ENCODE measurements around the gene TRNP1. TPM values are rescaled to one million over a fixed set of nuclear protein-coding genes. Genes with fewer than 3 reads are reported as not detected.

TRNP1 gene
- total RNA-seq, 1 donor from 2014 or later, result 16.4 TPM

DNA sequence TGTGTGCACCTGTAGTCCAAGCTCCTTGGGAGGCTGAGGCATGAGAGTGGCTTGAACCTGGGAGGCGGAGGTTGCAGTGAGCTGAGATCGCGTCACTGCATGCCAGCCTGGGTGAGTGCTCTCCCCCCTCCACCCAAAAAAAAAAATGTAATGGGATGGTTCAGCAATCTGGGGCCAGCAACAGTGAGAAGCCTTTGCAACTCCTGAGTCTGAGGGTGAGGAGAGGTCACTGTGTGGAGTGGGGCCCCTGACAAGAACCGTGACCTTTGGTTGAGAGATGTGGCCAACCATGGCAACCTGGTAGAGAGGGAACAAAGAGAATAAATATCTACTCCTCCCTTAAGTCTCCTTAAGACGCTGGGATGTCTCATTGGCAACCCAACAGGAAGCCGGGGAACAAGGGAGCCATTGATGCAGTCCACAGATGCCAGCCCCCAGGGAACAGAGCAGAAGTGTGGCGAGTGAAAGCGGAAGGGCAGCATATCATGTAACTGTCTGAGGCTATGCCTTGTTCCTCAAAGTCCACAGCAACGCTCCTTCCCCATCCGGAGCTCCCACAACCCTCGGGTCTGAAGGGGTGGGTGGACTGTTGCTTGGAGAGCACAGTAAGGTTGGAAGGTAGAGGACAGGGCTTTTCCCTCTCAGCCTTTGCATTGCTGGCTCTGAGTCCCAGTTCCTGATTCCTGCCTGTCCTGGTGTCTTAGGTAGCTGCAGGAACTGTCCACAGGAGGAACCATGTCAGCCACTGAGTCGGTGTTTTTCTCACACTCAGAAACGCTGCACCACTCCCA, 8.3 kb downstream of the TRNP1 start:
- peak; percentile 31 for DNase-seq

DNA sequence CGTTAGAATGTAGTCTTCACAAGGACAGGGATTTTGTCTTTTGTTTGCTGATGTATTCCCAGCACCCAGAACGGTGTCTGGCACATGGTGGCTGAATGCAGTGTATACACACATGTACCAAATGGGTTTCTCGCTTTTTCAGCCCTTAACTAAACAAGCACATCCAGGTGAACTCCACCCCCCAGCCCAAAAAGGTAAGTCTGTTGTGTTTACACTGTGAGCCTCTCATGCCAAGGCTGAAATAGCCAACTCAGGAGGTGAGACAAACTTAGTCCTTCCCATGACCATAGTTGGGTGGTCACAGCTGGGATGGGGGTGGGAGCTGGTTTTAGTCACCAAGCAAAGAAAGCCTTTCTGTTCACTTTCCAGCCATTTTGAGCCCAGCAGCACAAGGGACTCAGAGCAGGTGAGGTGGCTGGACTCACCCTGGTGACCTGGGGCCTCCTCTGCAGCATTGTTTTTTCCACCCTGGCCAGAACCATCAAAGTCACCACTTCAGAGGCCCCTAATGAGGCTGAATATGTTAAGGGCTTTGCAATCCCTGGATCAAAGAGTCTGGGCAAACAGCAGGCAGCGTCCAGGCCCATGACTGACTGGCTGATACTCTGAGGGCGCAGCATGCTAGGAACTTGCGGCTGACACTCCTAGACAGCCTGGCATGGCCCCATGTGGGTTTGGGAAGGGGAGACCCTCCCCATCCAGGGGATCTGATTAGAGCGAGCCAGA, 10.4 kb downstream of the TRNP1 start:
- DNase-seq, result no peak

DNA sequence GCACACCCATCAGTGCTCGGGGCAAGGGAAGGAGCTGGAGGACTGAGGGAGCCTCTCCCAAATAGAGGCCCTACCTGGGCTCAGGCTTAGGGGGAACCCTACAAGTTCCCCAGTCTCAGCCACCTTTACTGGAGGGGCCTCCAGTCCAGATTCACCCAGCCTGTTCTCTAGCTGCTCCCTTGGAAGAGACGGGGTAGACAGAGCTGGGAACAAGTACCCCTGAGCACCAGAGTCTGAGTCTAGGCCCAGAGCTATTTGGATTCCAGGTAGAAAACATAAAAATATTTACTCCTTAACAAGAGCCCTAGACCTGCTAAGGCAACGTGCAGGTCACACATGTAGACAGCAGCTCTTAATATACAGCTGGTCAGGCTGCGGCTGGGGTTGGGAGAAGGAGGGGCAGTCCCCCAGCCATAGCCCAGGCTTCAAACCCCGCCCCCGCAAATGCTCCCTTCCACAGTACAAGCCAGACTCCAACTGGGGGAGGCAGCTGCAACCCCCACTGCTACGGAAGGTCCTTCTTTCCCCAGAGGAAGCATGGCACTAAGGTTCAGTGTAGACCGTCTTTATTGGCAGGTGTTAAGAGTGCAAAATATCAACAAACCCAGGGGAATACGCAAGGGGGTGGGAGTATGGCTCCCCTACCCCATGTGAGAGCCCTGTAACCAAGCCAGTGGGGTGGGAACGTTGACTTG, 11.1 kb downstream of the TRNP1 start:
- no peak for DNase-seq

DNA sequence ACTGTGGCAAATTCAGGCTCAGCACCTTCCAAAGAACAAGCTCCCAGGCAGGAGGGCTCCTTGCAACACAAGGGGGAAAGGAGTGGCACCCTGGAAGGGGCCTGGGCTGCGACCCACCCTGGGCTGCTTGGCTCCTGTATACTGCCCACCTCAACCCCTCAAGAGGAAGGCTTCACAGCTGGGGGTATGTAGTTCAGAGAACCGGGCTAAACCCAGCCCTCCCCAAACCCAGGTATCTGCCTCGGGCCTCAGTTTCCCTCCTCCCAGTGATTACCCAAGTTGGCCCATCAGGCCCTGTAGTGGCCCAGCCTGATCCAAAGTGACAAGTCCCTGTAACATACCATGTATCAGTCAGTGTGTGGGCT, 11.7 kb downstream of the TRNP1 start:
- DNase-seq, result no peak

DNA sequence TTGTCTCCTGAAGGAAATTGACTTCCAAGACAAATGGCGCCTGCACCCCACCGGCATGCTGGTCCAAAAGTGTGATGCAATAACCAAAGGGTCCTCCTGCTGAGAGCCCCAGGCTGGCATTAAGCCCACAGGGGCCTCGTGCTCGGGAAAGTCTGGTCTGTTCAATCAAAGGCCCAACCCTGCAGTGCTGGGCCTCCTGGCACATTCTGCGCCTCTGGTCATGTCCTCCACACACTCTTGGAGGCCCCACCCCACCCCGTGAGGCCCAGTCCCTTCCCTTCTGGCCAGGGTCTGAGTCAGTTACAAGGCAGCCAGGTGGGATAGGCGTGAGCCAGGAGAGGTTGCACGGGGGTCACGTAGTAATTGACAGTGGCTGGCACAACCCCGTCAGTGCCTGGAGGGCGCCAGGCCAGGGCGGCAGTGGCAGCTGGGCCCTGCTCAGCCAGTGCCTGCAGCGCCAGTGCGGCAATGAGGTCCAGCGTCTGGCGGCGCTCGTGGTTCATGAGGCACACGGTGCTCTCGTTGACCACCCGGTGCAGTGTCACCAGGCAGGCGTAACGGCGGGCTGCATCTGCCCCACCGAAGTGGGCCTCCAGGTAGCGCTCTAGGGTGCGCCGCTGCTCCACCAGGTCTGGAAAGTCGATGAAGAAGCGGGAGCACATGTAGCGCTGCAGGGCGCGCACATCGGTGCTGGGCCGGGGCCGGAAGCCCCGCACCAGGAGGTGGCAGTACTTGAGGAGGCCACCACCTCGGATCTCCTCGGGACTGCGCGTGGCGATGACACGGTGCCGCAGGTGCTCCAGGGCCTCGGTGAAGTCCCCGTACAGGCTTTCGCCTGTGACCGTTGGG, 12.4 kb downstream of the TRNP1 start:
- no peak for DNase-seq

DNA sequence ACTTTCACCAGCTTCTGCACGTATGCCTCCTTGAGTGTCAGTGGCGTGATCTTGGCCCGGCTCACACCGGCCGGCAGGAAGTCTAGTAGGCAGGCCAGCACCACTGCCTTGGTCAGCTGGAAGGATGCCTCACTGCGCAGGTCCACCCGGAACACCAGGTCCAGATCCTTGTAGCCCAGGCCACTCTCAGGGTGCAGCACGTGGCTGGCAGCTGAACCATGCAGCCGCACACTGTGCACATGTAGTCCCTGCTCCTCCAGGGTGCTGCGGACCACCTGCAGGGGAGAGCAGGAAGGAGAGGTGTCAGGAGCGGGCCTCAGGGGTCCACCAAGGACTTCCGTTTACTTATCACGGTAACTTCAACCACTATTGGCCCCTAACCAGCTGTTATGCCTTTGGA, 13.2 kb downstream of the TRNP1 start:
- no peak for DNase-seq

DNA sequence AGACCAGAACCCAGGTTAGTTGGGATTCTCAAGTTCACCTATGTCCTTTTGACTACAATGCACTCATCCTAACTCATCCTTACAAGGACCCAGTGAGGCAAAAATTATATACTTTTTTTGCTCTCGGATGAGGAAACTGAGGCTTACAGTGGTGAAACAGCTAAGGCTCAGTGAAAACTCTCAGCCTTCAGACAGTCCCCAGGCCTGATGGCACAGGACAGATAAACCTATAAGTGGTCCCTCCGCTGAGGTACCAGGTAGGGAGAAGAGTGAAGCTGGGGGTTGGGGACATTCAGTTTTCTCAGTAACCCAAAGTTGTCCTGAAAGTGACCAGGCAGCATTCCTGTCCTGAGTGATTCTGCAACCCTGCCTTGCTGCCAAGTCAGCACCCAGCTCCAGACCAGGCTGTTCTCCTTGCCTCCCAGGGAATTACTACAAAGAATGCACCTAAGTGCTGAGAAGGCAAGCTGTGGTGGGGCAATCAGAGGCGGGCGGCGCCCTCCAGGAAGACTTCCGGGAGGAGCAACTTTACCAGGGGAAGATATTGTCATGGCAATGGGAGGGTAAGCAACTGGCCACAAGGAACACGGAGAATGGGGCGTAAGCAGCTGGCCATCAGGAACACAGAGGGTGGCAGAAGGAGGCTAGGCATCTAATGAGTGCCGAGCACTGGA, 14.6 kb downstream of the TRNP1 start:
- DNase-seq, result no peak

DNA sequence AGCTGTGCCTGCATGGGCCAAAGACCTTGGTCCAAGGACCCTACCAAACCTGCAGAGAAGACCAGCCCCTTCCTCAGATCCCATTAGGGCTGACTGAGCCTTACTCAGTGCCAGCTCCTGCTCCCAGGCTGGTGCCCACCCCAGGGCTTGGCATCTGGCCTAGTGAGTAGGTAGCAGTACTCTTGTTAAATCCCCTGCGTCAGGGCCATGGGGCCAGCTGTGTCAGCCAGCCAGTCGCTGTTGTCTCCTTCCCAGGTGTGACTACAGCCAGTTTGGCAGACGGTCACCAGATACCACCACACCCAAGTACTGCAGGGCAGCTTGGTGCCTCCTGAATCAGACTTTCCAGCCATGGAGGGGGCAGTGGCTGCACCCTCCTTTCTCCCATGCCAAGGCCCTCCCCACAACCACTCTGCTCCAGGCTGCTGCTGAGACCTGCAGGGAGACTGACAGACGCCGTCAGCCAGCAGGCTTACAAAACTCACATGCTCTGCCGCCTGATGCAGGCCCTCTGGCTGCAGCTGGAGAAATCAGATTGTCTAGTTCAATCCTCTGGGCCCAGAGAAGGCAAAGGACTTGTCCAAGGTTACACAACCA, 16.2 kb downstream of the TRNP1 start:
- DNase-seq, result no peak

DNA sequence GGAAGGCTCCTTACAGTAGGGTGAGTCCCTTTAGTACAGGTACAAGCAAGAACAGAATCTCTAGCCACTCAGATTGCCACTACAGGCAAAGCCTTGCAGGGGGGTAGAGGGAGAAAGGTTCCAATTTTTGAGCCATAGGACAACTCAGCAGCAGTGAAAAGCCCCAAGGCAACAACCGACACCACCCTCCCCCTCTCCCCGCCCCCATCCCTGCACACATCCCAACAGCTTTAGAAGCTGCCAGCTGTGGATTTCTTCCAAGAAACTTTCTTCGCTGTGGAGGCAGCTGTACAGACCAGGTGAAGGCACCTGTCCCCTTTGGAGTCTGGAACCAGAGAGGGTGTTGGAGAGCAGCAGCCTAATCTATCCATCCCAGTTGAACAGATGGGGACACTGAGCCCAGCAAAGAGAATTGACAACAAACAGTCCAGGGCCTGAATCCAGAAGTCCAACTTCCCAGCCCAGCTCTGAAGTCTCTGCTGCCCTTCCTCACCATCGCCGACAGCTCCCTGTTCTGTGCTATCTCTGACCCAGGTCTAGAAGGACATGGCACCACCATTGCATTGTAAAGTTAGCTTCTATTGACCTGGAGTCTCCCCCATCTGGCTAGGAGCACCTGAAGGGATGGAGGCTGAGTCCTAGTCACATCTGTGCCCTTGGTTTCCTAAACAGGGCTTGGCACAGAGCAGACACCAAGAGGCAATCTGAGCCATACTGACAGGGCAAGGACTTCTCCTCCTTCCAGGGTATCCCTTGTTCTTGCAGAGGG, 16.9 kb downstream of the TRNP1 start:
- DNase-seq, result no peak

DNA sequence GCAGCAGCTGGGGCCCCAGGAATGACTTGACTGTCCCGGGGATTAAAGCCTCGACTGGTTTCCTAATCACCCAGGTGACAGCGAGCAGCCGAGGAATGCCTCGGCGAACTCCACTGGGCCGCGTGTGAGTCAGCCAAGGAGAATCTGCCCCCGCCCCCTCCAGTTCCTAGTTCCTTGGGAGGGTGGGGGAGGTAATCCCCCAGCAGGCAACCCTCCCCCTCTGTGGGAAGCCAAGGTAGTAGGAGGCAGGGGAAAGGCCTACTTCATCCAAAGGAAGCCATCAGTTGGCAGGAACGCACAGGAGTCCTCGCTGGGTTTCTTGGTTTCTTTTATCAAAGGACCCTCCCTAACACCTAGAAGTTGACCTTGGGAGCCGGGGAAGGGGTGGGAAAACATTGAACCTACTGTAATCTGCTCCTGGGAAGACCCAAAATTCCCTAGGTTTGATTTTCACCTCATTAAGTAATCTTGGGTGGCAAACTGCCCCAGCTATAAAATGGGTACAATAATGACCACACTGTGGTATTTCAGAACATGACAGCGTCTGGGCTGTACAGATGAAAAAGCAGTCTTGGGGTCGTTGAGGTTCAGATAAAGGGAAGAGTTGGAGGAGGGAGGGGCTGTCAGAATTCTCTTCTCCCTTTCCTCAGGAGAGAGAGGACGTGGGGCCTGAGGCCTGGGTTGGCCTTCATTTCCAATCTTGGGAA, 17.7 kb downstream of the TRNP1 start:
- DNase-seq, result no peak

DNA sequence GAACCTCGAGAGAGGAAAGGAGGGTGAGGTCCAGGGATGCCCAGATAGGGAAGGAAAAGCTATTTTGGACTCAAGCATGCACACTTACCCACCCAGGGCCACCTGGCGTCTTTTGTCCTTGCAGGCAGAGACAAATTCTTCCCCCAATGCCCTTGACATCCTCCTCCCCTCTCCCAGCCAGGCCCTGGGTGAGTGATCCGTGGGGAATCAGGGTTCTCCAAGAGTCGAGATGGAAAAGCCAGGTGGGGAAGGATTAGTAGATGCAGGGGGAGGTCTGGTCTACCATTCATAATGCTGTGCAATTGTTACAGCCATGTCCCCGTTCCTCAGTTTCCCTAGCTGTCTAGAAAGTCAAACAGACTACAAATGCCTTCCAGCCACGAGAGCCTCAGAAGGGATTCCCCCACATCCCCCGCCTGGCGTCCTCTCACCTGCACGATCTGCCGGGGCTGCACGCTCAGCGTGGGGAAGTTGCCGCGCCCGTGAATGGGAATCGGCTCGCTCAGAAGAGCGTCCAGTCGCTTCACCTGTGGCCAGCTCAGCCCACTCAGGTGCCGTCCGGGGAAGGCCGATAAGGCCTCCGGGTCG, 18.6 kb downstream of the TRNP1 start:
- DNase-seq, result no peak

DNA sequence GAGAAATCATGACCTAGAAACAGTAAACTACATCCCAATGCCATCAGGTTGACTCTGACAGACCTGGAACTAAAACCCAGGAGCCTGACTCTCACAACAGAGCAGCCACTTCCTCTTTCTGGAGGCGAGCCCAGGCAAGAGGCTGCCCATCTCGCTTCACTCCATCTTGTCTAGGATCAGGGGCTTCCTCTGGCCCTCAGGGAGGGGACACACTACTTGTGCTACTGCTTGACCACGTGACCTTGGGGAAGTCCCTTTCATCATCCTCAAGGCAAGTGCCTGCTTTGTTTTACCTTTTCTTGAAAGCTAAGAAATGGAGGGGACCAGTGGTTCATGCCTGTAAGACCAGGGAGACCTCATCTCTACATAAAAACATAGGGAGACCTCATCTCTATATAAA, 21.8 kb downstream of the TRNP1 start:
- no peak for DNase-seq

DNA sequence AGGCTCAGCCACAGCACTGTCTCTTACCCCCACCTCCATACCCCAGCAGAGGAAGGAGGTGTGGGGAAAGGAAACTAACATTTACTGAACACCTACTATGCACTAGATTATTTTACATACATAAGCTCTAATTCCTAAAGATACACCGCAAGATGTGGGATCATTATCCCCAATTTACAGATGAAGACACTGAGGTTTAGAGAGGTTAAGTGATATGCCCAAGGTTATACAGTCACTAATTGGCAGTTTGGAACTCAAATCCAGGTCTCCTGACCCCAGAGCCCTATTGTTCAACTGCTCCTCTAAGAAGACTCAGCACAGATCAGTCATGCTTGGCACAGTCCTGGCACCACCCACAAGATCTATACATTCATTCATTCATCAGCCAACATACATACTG, 22.9 kb downstream of the TRNP1 start:
- no peak for DNase-seq

DNA sequence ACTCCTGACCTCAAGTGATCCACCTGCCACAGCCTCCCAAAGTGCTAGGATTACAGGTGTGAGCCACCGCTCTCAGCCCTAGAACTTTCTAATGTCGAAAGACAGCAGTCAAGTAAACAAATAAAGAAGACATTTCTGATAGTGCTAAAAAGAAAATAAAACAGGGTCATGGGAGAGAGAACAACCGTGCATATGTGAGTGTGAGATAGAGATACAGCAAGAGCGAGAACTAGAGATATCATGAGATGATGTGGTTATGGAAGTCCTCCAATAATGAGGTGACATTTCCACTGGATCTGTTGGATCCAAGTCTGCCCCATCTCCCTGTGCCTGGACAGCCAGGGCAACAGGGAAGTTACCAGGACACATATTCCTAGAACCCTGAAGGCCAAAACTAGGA, 23.7 kb downstream of the TRNP1 start:
- DNase-seq, result no peak

DNA sequence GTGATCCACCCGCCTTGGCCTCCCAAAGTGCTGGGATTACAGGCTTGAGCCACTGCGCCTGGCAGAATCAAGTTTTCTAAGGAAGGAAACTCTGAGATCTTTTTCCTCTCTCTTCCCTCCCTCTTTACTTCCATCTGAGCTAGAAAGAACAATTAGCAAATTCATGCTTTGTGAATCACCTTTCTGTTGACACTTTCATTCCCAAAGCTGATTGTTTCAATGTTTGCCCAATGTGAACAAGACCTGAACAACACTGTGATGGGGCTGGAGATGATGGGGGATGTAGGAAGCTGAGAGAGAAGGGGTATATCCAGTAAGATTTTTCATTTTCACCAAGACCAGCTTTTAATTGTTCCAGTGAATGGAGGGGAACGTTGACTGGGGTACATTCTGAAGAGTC, 24.8 kb downstream of the TRNP1 start:
- no peak for DNase-seq

DNA sequence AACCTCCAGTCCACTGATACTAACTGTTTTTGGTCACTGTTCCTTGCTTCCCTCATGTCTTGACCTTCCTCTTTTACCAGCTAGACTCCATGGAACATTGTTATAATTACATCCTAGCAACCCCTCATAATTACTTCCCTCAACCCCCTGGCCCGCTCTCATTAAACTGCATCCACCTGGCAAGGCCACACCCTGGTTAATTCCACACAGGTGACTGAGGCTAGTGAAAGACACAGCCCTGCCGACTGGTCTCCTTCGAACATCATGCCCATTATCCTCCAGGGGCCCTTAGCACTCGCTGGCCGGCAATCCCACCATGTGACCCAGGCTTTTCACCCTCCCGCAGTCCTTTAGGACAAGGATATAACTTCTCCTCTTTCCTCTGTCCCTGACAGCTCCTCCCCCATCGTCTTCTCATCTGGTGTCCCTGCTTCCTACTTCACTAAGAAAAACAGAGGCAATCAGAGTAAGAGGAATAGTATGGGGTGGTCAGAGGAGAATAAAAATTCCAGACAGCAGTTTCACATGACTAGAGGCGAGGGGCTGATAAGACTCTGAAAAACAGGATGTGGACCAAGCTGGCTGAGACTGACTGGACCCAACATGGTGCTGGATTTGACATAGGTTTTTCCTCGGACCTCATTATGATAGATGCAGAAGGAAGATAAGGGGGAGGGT, 28.0 kb downstream of the TRNP1 start:
- DNase-seq, result no peak

DNA sequence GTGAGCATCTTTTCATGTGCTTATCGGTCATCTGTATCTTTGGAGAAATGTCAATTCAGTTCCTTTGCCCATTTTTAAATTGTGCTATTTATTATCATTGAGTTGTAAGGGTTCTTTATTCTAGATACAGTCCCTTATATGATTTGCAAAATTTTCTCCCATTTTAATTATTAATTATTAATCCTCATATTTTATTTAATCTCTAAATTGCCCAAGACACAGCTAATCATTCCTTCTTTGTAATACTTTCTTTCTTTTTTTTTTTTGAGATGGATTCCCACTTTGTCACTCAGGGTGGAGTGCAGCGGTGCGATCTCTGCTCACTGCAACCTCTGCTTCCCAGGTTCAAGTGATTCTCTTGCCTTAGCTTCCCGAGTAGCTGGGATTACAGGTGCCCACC, 32.2 kb downstream of the TRNP1 start:
- DNase-seq, result no peak

DNA sequence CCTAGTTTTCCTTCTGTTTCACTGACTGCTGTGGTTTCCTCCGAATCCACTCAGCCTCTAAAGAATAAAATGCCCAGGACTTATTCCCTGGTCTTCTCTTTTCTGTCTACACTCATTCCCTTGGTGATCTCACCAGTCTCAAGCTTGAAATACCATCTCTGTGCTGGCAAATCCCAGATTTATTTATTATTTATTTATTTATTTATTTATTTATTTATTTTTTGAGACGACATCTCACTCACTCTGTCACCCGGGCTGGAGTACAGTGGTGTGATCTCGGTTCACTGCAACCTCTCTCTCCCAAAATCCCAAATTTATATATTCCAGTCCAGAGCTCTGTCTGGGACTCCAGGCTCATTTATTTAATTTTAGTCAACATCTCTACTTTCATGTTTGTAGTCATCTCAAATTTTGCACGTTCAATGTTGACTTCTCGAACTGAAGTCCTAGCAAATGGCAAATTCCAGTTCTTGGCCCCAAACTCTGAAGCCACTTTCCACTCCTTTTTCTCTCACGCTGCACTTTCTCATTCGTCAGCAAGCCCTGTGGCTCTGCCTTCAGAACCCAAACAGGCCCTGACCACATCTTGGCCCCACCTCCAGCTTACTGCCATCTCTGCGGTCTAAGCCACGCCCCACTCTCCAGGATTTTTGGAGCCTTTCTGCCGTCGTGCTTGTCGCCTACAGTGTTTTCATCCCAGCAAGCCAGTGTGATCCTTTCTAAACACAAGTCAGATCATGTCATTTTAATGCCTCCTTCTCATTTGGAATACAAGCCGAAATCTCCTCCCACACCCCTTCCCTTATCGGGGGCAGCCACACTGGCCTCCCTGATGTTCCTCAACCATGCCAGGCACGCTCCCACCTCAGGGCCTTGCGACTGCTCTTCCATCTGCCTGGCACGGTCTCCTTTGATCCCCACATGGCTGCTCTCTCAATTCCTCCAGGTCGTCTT, 33.4 kb downstream of the TRNP1 start:
- no peak for DNase-seq

Measured in occipital lobe (tissue), 2 donors.